Epithelial cell of prostate (primary cell): ENCODE results near the gene PTPRO.

ENCODE experiments used
- DNase-seq: peaks from one replicate; pipeline ENCODE4 v3.0.0-alpha.2; 2011; ENCODE audit warnings: low read depth, low spot score
- H3K27ac ChIP-seq: fragments of 450-650 bp; 2 replicates; pipeline ENCODE4 v1.5.1; 2017; ENCODE audit warnings: mild to moderate bottlenecking

Gene PTPRO

GRCh38 chr12:15629761-15630160, 307.5 kb downstream of the PTPRO start:
- peak overlapping the region; percentile 58 for H3K27ac ChIP-seq

GRCh38 chr12:15631007-15631715, 308.9 kb downstream of the PTPRO start:
- no peak for DNase-seq
- no peak overlapping the region for H3K27ac ChIP-seq

More at GRCh38 chr12:15629761-15630160, 307.5 kb downstream of the PTPRO start:
- DNase-seq = no peak

DNA sequence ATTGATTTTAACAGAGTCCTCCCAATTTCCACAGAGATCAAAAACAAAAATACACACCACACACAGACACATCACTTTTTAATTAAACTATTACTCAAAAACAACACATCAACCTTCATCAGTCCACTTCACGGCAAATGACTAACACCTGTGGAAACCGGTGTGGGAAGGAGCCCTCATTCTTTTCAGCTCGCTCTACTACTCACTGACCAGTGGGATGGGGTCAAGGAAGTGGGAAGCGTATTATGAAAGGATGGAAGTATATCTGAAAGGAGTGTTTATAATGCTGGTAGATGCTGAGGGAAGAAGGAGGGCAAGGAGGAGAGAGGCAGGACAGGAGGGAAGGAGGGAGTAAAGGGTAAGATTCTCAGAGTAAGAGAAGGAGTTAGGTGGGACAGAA, 310.4 kb downstream of the PTPRO start:
- H3K27ac ChIP-seq = no peak overlapping the region
- DNase-seq = no peak

DNA sequence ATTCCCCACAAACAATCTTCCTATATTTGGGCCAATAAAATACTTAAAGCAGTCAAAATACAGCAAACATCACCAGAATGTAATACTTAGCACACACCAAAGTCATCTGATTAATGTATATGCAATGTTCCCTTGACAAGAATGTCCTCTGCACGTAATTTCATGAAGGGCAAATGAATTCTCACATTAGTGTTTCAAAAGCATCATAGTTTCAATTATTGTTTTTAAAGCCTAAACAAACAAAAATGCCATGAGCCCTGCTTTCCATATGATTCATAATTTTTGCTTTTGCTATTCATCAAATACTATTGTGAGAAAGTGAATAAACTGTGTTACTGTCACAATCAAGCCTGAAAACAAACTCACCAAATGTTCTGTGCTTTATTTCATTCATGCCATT, 310.9 kb downstream of the PTPRO start:
- H3K27ac ChIP-seq = no peak overlapping the region
- DNase-seq = no peak

DNA sequence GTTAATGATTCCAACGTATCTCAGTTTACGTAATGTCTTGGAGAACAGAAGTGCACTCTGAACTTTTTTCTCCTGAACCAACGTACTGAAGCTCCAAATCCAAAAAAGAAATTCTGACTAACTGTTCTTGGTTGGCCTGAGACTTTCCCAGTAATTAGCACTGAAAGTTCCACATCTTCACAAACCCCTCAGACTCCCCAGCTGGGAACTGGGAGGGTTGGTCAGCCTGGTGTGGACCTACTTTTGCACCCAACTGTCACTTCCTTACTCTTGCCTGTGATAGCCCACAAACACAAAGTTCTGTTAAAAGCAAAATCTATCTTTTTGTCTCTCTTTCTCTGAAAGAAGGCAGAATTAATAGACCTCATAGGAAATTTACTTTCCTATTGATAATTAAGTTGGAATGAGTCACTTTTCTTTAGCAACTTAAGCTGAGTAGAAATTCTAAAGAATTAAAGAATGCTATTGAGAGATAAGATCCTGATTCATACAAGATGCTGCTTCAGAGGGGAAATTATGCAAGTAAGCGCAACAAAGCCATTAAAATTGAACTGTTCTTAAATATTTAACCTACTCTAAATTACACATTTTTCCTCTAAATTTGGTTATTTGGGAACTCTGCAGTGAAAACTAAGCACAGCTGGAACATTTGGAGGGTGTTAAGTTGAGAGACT, 311.8 kb downstream of the PTPRO start:
- DNase-seq = no peak
- no peak overlapping the region for H3K27ac ChIP-seq

DNA sequence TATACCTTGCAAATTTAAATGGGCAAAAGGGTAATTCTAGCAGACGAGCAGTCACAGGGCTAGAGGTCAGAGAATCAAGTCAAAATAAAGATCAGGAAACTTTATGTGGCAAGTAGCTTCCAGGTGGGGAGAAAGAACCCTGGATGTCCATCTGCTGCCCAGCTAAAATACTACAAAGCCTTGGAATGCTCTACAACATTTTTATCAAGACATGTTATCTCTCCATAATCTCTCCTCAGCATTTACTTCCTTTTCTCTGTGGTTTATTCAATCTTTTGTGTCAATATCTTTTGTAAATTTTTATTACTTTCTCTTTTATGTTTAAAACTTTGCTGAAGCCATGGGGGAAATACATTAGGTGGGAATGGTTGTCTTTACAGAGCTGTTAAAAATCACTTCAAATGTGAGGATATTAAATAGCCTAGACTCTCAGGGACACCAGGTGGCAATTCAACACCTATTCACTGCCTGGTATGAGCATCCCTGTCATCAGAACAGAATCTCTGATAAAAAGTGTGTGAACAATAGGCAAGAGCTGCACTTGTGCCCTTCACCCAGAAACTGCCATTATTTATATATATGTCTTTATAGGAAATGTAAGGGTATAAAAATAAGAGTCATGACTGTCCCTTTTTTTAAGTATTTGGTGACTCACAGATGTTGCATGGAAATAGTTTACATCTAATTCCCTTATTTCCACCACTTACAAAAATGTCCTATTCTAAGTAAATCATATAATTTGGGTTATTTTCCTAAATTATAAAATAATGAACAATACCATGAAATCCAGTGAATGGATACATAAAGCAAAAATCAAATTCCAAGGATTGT, 314.0 kb downstream of the PTPRO start:
- H3K27ac ChIP-seq = no peak overlapping the region
- DNase-seq = no peak

DNA sequence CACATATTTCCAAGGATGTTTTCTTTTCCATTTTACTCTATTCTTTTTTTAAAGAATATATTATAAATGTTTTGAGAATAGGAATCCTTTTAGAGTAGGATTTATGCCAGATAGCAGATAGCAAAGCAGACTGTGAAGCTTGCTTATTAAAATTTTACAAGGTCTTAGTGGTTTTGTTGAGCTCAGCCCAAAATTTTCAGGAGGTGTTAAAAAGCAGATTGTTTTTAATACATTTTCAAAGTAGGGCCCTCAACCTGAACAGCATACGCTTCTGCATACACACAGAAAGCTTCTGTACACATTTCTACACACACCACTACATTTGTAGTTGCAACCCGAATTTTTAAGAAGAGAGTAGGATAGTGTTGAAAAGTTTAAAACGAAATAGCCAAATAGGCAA, 315.9 kb downstream of the PTPRO start:
- H3K27ac ChIP-seq = no peak overlapping the region
- DNase-seq = no peak

GRCh38 chr12:15644700-15645099, 322.4 kb downstream of the PTPRO start:
- no peak for DNase-seq
- no peak overlapping the region for H3K27ac ChIP-seq

- no peak for DNase-seq
- H3K27ac ChIP-seq = no peak overlapping the region
Measured at GRCh38 chr12:15646581-15646980, 324.3 kb downstream of the PTPRO start.
